ENCODE data around the gene SEPTIN12.

SEPTIN12 gene

GRCh38 chr16:4814046-4814445 lies 25.9 kb upstream of the SEPTIN12 start:
- Histone ChIP-seq H3K79me2 (ENCODE audit: low read length) (no peaks in the 10 kb centered on the region), H3K9ac (ENCODE audit: low read length) (no peak overlapping the region), H3K9me2 (replicated peaks; ENCODE audit: insufficient read depth, low read length) (no peaks in the 10 kb centered on the region), H3K4me1 (ENCODE audit: low read length) (no peaks in the 10 kb centered on the region), H4K20me1 (ENCODE audit: insufficient read depth, low read length) (no peaks in the 10 kb centered on the region), H3K9me3 (replicated peaks; ENCODE audit: insufficient read depth, low read length) (no peaks in the 10 kb centered on the region), H3K36me3 (replicated peaks; ENCODE audit: insufficient read depth, low read length) (no peaks in the 10 kb centered on the region), H2AFZ (ENCODE audit: low read length) (no peak overlapping the region), H3K4me2 (ENCODE audit: low read depth, low read length) (no peak overlapping the region), H3K27me3 (replicated peaks; ENCODE audit: insufficient read depth, low read length) (no peaks in the 10 kb centered on the region), H3F3A (ENCODE audit: insufficient read depth, low read length) (peaks cover 3% of the 10 kb centered on the region; the same call in 1 of the 2 replicates), H3K4me3 (ENCODE audit: low read length) (no peak overlapping the region), H3K27ac (ENCODE audit: low read length) (no peak overlapping the region)
- DNase-seq: no peak
- no peak for TF ChIP-seq EZH2phosphoT487 (IDR thresholded peaks at IDR 0.05; ENCODE audit: low read length)
- TF ChIP-seq CTCF (IDR thresholded peaks at IDR 0.05; ENCODE audit: low read length): no peak
- no peak for TF ChIP-seq EZH2 (optimal IDR thresholded peaks at IDR 0.05; ENCODE audit: low read depth, low read length)

- no peak overlapping the region for H2AFZ ChIP-seq (ENCODE audit: low read length)
- no peaks in the 10 kb centered on the region for H3K36me3 ChIP-seq (replicated peaks; ENCODE audit: insufficient read depth, low read length)
- no peaks in the 10 kb centered on the region for H3K4me1 ChIP-seq (ENCODE audit: low read length)
- H3K27me3 ChIP-seq (replicated peaks; ENCODE audit: insufficient read depth, low read length): no peaks in the 10 kb centered on the region
- H3K79me2 ChIP-seq (ENCODE audit: low read length): no peaks in the 10 kb centered on the region
- TF ChIP-seq CTCF (IDR thresholded peaks at IDR 0.05; ENCODE audit: low read length): no peak
- TF ChIP-seq EZH2phosphoT487 (IDR thresholded peaks at IDR 0.05; ENCODE audit: low read length): no peak
- TF ChIP-seq EZH2 (optimal IDR thresholded peaks at IDR 0.05; ENCODE audit: low read depth, low read length): no peak
- H3K9ac ChIP-seq (ENCODE audit: low read length): no peak overlapping the region
- H3F3A ChIP-seq (ENCODE audit: insufficient read depth, low read length): peaks cover 3% of the 10 kb centered on the region; the same call in 1 of the 2 replicates
- H3K4me2 ChIP-seq (ENCODE audit: low read depth, low read length): no peak overlapping the region
- no peaks in the 10 kb centered on the region for H3K9me3 ChIP-seq (replicated peaks; ENCODE audit: insufficient read depth, low read length)
- H3K27ac ChIP-seq (ENCODE audit: low read length): no peak overlapping the region
- no peaks in the 10 kb centered on the region for H4K20me1 ChIP-seq (ENCODE audit: insufficient read depth, low read length)
- DNase-seq: no peak
- no peaks in the 10 kb centered on the region for H3K9me2 ChIP-seq (replicated peaks; ENCODE audit: insufficient read depth, low read length)
- H3K4me3 ChIP-seq (ENCODE audit: low read length): no peak overlapping the region
Observed at GRCh38 chr16:4813251-4814003, 25.3 kb upstream of the SEPTIN12 start.

GRCh38 chr16:4811773-4812172 lies 23.6 kb upstream of the SEPTIN12 start:
- H3K9ac ChIP-seq (ENCODE audit: low read length): no peak overlapping the region
- H3F3A ChIP-seq (ENCODE audit: insufficient read depth, low read length): peaks cover 3% of the 10 kb centered on the region; the same call in 1 of the 2 replicates
- no peak overlapping the region for H3K4me2 ChIP-seq (ENCODE audit: low read depth, low read length)
- H3K9me2 ChIP-seq (replicated peaks; ENCODE audit: insufficient read depth, low read length): no peaks in the 10 kb centered on the region
- no peak overlapping the region for H3K4me3 ChIP-seq (ENCODE audit: low read length)
- H3K79me2 ChIP-seq (ENCODE audit: low read length): no peaks in the 10 kb centered on the region
- no peak for DNase-seq
- no peaks in the 10 kb centered on the region for H3K36me3 ChIP-seq (replicated peaks; ENCODE audit: insufficient read depth, low read length)
- no peak overlapping the region for H2AFZ ChIP-seq (ENCODE audit: low read length)
- no peaks in the 10 kb centered on the region for H4K20me1 ChIP-seq (ENCODE audit: insufficient read depth, low read length)
- TF ChIP-seq EZH2phosphoT487 (IDR thresholded peaks at IDR 0.05; ENCODE audit: low read length) (no peak), CTCF (IDR thresholded peaks at IDR 0.05; ENCODE audit: low read length) (no peak), EZH2 (optimal IDR thresholded peaks at IDR 0.05; ENCODE audit: low read depth, low read length) (no peak)
- no peaks in the 10 kb centered on the region for H3K27me3 ChIP-seq (replicated peaks; ENCODE audit: insufficient read depth, low read length)
- no peaks in the 10 kb centered on the region for H3K9me3 ChIP-seq (replicated peaks; ENCODE audit: insufficient read depth, low read length)
- H3K27ac ChIP-seq (ENCODE audit: low read length): no peak overlapping the region
- no peaks in the 10 kb centered on the region for H3K4me1 ChIP-seq (ENCODE audit: low read length)

All from MM.1S (cell line).